CD4-positive, alpha-beta memory T cell (primary cell): ENCODE results near the gene EEF1AKMT4. TPM values are rescaled to one million over a fixed set of nuclear protein-coding genes. Genes with fewer than 3 reads are reported as not detected.

Experiments used
- CTCF ChIA-PET: fragments of 350-600 bp; sonication (Branson Sonifier 250); formaldehyde crosslinking; loops from one replicate; lab custom pipeline; 2021; ENCODE audit warnings: inconsistent platforms; ENCODE audit not compliant: partially characterized antibody; lab: Charles Lee
- POLR2A ChIA-PET: fragments of 350-600 bp; sonication (Branson Sonifier 250); formaldehyde crosslinking; loops from one replicate; lab custom pipeline; 2021; ENCODE audit not compliant: partially characterized antibody; lab: Charles Lee
- DNase-seq, 5 donors: peaks; one replicate each; pipeline versions ENCODE4 v3.0.0 to v3.0.0-alpha.2; 2020 to 2022; ENCODE audit warnings: mixed read lengths in 1 of 5
- H3K27ac ChIP-seq: one replicate; pipeline ENCODE4 v1.7.0; 2013; ENCODE audit warnings: low read depth, low read length
- H3K27me3 ChIP-seq: 2 replicates; pipeline ENCODE4 v1.7.0; 2013; ENCODE audit warnings: mild to moderate bottlenecking, low read length, moderate library complexity; ENCODE audit not compliant: insufficient read depth
- H3K36me3 ChIP-seq: 2 replicates; pipeline ENCODE4 v1.7.0; 2013; ENCODE audit warnings: mild to moderate bottlenecking, low read length, moderate library complexity; ENCODE audit not compliant: insufficient read depth
- H3K4me1 ChIP-seq: 2 replicates; pipeline ENCODE4 v1.7.0; 2013; ENCODE audit warnings: mild to moderate bottlenecking, low read length, moderate library complexity; ENCODE audit not compliant: insufficient read depth
- H3K4me3 ChIP-seq, 2 donors: one replicate each; pipeline ENCODE4 v1.7.0; 2013; ENCODE audit warnings: low read length in 2 of 2, mild to moderate bottlenecking in 1 of 2
- H3K9me3 ChIP-seq, 2 donors: one replicate each; pipeline ENCODE4 v1.7.0; 2013; ENCODE audit warnings: low read length in 2 of 2, control low read depth in 1 of 2; ENCODE audit not compliant: control insufficient read depth in 1 of 2
- H3K27ac Mint-ChIP-seq, 7 donors: one replicate each; pipeline ENCODE4 v1.8.0; 2020 to 2021; ENCODE audit warnings: mixed read lengths in 7 of 7, mild to moderate bottlenecking in 6 of 7, inconsistent platforms in 3 of 7, moderate library complexity in 3 of 7
- H3K27me3 Mint-ChIP-seq, 2 donors: one replicate each; pipeline ENCODE4 v1.8.0; 2020 to 2021; ENCODE audit warnings: mixed read lengths in 2 of 2
- H3K36me3 Mint-ChIP-seq, 2 donors: one replicate each; pipeline ENCODE4 v1.8.0; 2020 to 2021; ENCODE audit warnings: mixed read lengths in 2 of 2, inconsistent platforms in 1 of 2, mild to moderate bottlenecking in 1 of 2
- H3K4me1 Mint-ChIP-seq, 4 donors: one replicate each; pipeline ENCODE4 v1.8.0; 2020 to 2021; ENCODE audit warnings: mixed read lengths in 4 of 4, mild to moderate bottlenecking in 1 of 4
- H3K4me3 Mint-ChIP-seq, 8 donors: one replicate each; pipeline ENCODE4 v1.8.0; 2020 to 2021; ENCODE audit warnings: mixed read lengths in 8 of 8, mild to moderate bottlenecking in 7 of 8, moderate library complexity in 6 of 8, inconsistent platforms in 3 of 8
- H3K9me3 Mint-ChIP-seq, 8 donors: one replicate each; pipeline ENCODE4 v1.8.0; 2020 to 2021; ENCODE audit warnings: mixed read lengths in 8 of 8, mild to moderate bottlenecking in 5 of 8, inconsistent platforms in 3 of 8, moderate library complexity in 1 of 8
- intact Hi-C: fragments of 100-400 bp; cut with micrococcal nuclease; formaldehyde crosslinking; loops from one replicate; pipeline ENCODE4 v1.15.1; 2023
- polyA plus RNA-seq, 2 donors: library from polyadenylated mRNA; unstranded; fragments of 300-500 nt; fragmentation: Illumina TruSeq; gene quantifications; one replicate each; pipeline ENCODE4 v1.2.3, GENCODE V29; 2021
- total RNA-seq, 2 experiments: library from RNA; stranded (reverse); gene quantifications; one replicate each; pipeline ENCODE4 v1.2.3, GENCODE V29; 2021

The EEF1AKMT4 gene
- total and polyA plus RNA-seq, 4 experiments from 2014 or later, result 1.7 to 4.6 (median 2.9) TPM

DNA sequence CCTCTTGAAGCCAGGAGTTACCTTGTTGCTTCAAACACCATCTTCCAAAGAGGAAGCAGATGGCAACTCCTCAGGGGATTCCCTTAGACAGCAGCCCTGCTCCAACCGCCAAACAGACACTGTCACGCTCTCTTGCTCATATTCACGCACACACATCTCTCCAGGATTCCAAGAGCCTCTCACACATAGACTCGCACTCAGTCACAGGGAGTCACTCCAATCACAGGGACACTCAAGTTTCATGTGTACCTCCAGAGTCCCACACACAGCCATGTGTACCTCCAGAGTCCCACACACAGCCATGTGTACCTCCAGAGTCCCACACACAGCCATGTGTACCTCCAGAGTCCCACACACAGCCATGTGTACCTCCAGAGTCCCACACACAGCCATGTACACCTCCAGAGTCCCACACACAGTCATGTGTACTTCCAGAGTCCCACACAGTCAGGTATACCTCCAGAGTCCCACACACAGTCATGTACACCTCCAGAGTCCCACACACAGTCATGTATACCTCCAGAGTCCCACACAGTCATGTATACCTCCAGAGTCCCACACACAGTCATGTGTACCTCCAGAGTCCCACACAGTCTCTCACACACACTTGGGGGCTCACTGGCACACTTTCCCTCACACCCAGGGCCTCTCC, 14.0 kb upstream of the EEF1AKMT4 start:
- DNase-seq, result no peak
- Histone ChIP-seq H3K4me3 (no peak overlapping the region), H3K4me1 (peaks cover 5% of the 10 kb centered on the region), H3K27ac (no peak overlapping the region), H3K27me3 (peaks cover 25% of the 10 kb centered on the region), H3K9me3 (no peaks in the 10 kb centered on the region), H3K36me3 (no peaks in the 10 kb centered on the region)
- peaks cover 5 to 10% (median 7%) of the 10 kb centered on the region in 4 donors for H3K4me1 Mint-ChIP-seq
- intact Hi-C loops, result no loop called here
- H3K4me3 Mint-ChIP-seq, result no peak overlapping the region
- H3K27me3 Mint-ChIP-seq, result peaks cover 24 to 27% of the 10 kb centered on the region in 2 donors
- H3K9me3 Mint-ChIP-seq, result peaks cover 0 to 2% (median 0%) of the 10 kb centered on the region in 8 donors
- peaks cover 0 to 1% of the 10 kb centered on the region in 2 donors for H3K36me3 Mint-ChIP-seq
- no peak overlapping the region for H3K27ac Mint-ChIP-seq
- ChIA-PET POLR2A (no interaction called here), CTCF (interaction anchor here (0.6 to 3.5 kb wide), 2 partner anchors 8 to 15 kb away, joined by 3 to 19 read pairs; no protein-coding TSS in a partner anchor)

- Histone ChIP-seq H3K4me1 (no peaks in the 10 kb centered on the region), H3K36me3 (no peaks in the 10 kb centered on the region), H3K27ac (no peak overlapping the region), H3K4me3 (no peak overlapping the region), H3K27me3 (peaks cover 23% of the 10 kb centered on the region), H3K9me3 (no peaks in the 10 kb centered on the region)
- H3K4me3 Mint-ChIP-seq, result no peak overlapping the region
- H3K36me3 Mint-ChIP-seq, result peaks cover 0 to 1% of the 10 kb centered on the region in 2 donors
- CTCF ChIA-PET, result interaction anchor here (0.6 to 3.5 kb wide), 2 partner anchors 8 to 16 kb away, joined by 3 to 19 read pairs; no protein-coding TSS in a partner anchor
- H3K4me1 Mint-ChIP-seq, result peaks cover 3 to 7% (median 5%) of the 10 kb centered on the region in 4 donors
- peaks cover 22 to 25% of the 10 kb centered on the region in 2 donors for H3K27me3 Mint-ChIP-seq
- no peak overlapping the region for H3K27ac Mint-ChIP-seq
- no peak for DNase-seq
- POLR2A ChIA-PET, result no interaction called here
- peaks cover 0 to 2% (median 0%) of the 10 kb centered on the region in 8 donors for H3K9me3 Mint-ChIP-seq
- intact Hi-C loops, result no loop called here
These were observed 13.4 kb upstream of the EEF1AKMT4 start for GRCh38 chr3:184236033-184236410.

DNA sequence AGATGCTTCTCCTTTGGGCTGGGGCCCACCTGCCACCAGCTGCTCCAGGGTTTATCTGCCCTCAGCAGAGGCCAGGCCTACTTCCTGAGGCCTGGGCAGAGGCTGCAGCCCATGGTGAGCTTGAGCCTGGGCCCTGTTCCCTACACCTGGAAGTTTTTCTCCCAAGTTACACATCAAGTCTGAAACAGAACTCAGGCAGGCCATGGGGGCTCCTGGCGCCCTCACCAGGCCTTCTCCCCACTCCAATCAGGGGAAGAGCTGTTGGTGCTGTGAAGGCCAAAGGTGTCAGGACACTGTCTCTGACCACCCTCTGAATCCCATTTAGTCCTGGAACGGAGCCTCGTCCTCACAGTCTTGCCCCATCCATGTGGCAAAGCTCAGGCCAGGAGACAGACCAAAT, 12.8 kb upstream of the EEF1AKMT4 start:
- H3K36me3 ChIP-seq, result no peaks in the 10 kb centered on the region
- Mint-ChIP-seq H3K27ac (no peak overlapping the region), H3K4me3 (no peak overlapping the region), H3K36me3 (peaks cover 0 to 1% of the 10 kb centered on the region in 2 donors), H3K4me1 (peaks cover 0 to under 1% (median 0%) of the 10 kb centered on the region in 4 donors), H3K9me3 (no peaks in the 10 kb centered on the region), H3K27me3 (peaks cover 16 to 19% of the 10 kb centered on the region in 2 donors)
- intact Hi-C loops, result no loop called here
- no peaks in the 10 kb centered on the region for H3K9me3 ChIP-seq
- H3K4me1 ChIP-seq, result no peaks in the 10 kb centered on the region
- H3K27ac ChIP-seq, result no peak overlapping the region
- no peak overlapping the region for H3K4me3 ChIP-seq
- POLR2A ChIA-PET, result no interaction called here
- H3K27me3 ChIP-seq, result peaks cover 16% of the 10 kb centered on the region
- CTCF ChIA-PET, result interaction anchor here (0.8 to 3.5 kb wide), 2 partner anchors 9 to 155 kb away, joined by 4 to 19 read pairs; no protein-coding TSS in a partner anchor
- DNase-seq, result no peak

GRCh38 chr3:184237211-184237610, 12.3 kb upstream of the EEF1AKMT4 start:
- Histone ChIP-seq H3K9me3 (no peaks in the 10 kb centered on the region), H3K4me3 (no peak overlapping the region), H3K27me3 (peaks cover 11% of the 10 kb centered on the region), H3K36me3 (no peaks in the 10 kb centered on the region), H3K27ac (no peak overlapping the region), H3K4me1 (no peaks in the 10 kb centered on the region)
- H3K27ac Mint-ChIP-seq, result no peak overlapping the region
- no peaks in the 10 kb centered on the region for H3K9me3 Mint-ChIP-seq
- ChIA-PET CTCF (interaction anchor here (0.8 to 3.5 kb wide), 3 partner anchors 9 to 156 kb away, joined by 4 to 19 read pairs (median 8); partner anchors contain the start of gene EEF1AKMT4), POLR2A (no interaction called here)
- peaks cover 10 to 13% of the 10 kb centered on the region in 2 donors for H3K27me3 Mint-ChIP-seq
- no peak for DNase-seq
- H3K4me1 Mint-ChIP-seq, result no peaks in the 10 kb centered on the region
- intact Hi-C loops, result no loop called here
- no peak overlapping the region for H3K4me3 Mint-ChIP-seq
- H3K36me3 Mint-ChIP-seq, result peaks cover under 1 to 5% of the 10 kb centered on the region in 2 donors

GRCh38 chr3:184237807-184238206, 11.7 kb upstream of the EEF1AKMT4 start:
- CTCF ChIA-PET, result interaction anchor here (0.8 to 3.5 kb wide), 3 partner anchors 10 to 157 kb away, joined by 4 to 19 read pairs (median 8); partner anchors contain the start of gene EEF1AKMT4
- no peaks in the 10 kb centered on the region for H3K4me1 ChIP-seq
- H3K4me3 Mint-ChIP-seq, result no peak overlapping the region
- H3K36me3 ChIP-seq, result peaks cover 3% of the 10 kb centered on the region
- H3K27ac Mint-ChIP-seq, result no peak overlapping the region
- peaks cover 7 to 11% of the 10 kb centered on the region in 2 donors for H3K36me3 Mint-ChIP-seq
- no peak overlapping the region for H3K27ac ChIP-seq
- no peaks in the 10 kb centered on the region for H3K4me1 Mint-ChIP-seq
- no peak for DNase-seq
- intact Hi-C loops, result no loop called here
- H3K27me3 Mint-ChIP-seq, result peaks cover 4 to 8% of the 10 kb centered on the region in 2 donors
- POLR2A ChIA-PET, result no interaction called here
- no peak overlapping the region for H3K4me3 ChIP-seq
- peaks cover 6% of the 10 kb centered on the region for H3K27me3 ChIP-seq
- H3K9me3 Mint-ChIP-seq, result no peaks in the 10 kb centered on the region
- H3K9me3 ChIP-seq, result no peaks in the 10 kb centered on the region

GRCh38 chr3:184238246-184238818, 11.1 kb upstream of the EEF1AKMT4 start:
- ChIA-PET POLR2A (no interaction called here), CTCF (interaction anchor here (2.1 to 3.5 kb wide), 2 partner anchors 11 to 12 kb away, joined by 8 to 19 read pairs; partner anchors contain the start of gene EEF1AKMT4)
- Mint-ChIP-seq H3K9me3 (no peaks in the 10 kb centered on the region), H3K36me3 (peaks cover 12 to 16% of the 10 kb centered on the region in 2 donors), H3K4me1 (no peaks in the 10 kb centered on the region), H3K27me3 (peaks cover 2 to 6% of the 10 kb centered on the region in 2 donors), H3K27ac (no peak overlapping the region), H3K4me3 (no peak overlapping the region)
- H3K36me3 ChIP-seq, result peaks cover 9% of the 10 kb centered on the region
- no peak overlapping the region for H3K27ac ChIP-seq
- H3K4me1 ChIP-seq, result no peaks in the 10 kb centered on the region
- H3K4me3 ChIP-seq, result no peak overlapping the region
- H3K9me3 ChIP-seq, result no peaks in the 10 kb centered on the region
- DNase-seq, result no peak
- intact Hi-C loops, result no loop called here
- H3K27me3 ChIP-seq, result peaks cover 6% of the 10 kb centered on the region

DNA sequence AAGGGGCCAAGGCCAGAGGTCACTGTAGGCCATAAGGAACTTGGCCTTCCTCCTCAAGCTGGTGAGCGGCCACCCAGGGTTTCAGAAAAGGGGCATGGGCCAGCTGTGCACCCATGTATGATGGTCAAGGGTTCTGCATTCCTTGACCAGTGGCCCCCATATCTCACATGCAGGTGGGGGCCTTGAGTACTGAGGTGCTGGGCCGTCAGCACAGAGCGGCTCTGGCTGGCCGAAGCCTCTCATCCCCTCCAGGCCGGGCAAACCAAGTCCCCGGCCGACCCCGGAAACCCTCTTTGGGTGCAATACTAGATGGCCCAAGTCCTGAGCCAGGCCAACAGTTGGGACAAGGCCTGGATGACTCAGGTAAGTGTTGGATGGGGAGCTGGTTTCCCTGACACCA, 10.3 kb upstream of the EEF1AKMT4 start:
- POLR2A ChIA-PET, result interaction anchor here (0.6 kb wide), 1 partner anchor 11 kb away, joined by 3 read pairs; no protein-coding TSS in a partner anchor
- H3K4me1 Mint-ChIP-seq, result no peaks in the 10 kb centered on the region
- peaks cover 17% of the 10 kb centered on the region for H3K36me3 ChIP-seq
- no peak overlapping the region for H3K27ac ChIP-seq
- H3K36me3 Mint-ChIP-seq, result peaks cover 21 to 22% of the 10 kb centered on the region in 2 donors
- no peaks in the 10 kb centered on the region for H3K9me3 Mint-ChIP-seq
- no peak overlapping the region for H3K4me3 Mint-ChIP-seq
- no peak for DNase-seq
- CTCF ChIA-PET, result interaction anchor here (1.0 to 8.3 kb wide), 4 partner anchors 11 to 12 kb away, joined by 5 to 59 read pairs (median 14); partner anchors contain the start of genes EEF1AKMT4 and VWA5B2
- H3K27me3 Mint-ChIP-seq, result peaks cover under 1 to 2% of the 10 kb centered on the region in 2 donors
- no peak overlapping the region for H3K27ac Mint-ChIP-seq
- no peak overlapping the region for H3K4me3 ChIP-seq
- no peaks in the 10 kb centered on the region for H3K9me3 ChIP-seq
- H3K27me3 ChIP-seq, result no peaks in the 10 kb centered on the region
- H3K4me1 ChIP-seq, result no peaks in the 10 kb centered on the region
- intact Hi-C loops, result no loop called here
